Measurements from ENCODE around the gene ZNF22.
A peak's percentile ranks its signal among the peaks of the same experiment; 100 is the strongest.

DNA sequence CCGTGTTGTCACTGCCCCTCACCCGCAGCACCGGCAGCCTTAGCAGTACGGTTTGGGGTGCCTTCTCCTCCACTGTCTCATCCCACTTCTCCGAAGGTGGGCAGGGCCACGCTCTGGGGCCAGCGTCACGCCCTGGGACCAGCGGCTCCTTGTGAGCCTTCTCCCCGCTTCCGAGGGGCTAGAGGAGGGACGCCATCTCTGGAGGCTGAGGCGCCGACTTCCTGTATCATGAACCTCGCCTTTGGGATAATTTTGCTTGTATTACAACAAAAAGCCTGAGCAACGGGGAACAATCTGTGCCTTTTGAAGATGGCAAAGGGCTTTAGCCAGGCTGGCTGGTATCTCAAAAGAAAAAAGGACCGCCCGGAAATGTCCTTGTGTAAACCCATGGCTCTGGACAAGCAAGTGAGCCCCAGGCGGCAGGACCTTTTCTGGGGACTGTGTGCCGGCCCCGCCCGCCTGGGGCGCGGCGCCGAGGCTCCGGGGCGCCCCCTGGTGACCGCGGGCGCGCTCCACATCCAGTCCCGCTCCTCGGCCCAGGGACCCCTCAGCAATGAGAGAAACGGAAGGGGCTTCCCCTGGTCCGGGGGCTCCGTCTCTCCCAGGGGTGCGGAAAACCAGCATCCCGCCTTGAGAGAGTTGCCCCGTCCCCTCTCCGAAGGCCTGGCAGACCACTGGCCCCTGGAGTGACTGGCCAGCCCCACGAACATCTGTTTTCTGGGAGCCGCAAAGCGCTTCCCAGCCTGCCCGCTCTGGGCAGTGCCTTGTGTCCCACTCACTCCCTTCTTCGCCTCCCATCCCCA lies 25.9 kb upstream of the ZNF22 start:
- TF ChIP-seq CTCF (IDR thresholded peaks at IDR 0.05) (peak; percentile 93), EZH2 (IDR thresholded peaks at IDR 0.05) (peak; percentile 52)
